RPMI7951 (cell line): Measurements from ENCODE around the gene TSKS. TPM values are rescaled to one million over a fixed set of nuclear protein-coding genes. Genes with fewer than 3 reads are reported as not detected.

Experiments
- DNase-seq: peaks from one replicate; pipeline ENCODE4 v3.0.0-alpha.2; 2012; ENCODE audit warnings: low read depth
- total RNA-seq: library from RNA; depleted of rRNA; stranded (reverse); fragments of >200 nt; shearing (Covaris generic); gene quantifications from 2 replicates; pipeline ENCODE4 v1.2.3, GENCODE V29; 2014; rRNA removed

Gene TSKS
- not detected in 2 replicates for total RNA-seq

DNA sequence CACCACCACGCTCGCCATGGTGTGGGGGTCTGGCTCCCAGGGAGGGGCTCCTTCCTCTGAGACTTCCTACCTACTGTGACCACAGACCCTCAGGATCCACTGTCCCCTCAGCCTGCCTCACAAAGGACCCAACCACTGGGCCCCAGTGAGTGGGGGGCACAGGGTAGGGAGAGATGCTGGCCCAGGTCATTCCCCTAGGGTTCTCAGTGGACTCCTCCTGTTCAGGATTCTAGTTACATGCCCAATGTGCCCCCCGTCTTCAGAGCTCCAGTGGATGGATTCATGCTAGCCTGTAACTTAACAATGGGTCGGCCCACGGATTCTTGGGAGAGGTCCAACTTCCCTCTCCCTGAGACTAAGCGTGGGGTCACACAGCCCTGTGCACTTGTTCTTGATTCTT lies at the start of gene TSKS:
Gene TSKS, minus strand, starts transcription at position 77 of the 400 bp plus-strand sequence. Its CDS starts 59 bp downstream, at position 18.
- no peak for DNase-seq

DNA sequence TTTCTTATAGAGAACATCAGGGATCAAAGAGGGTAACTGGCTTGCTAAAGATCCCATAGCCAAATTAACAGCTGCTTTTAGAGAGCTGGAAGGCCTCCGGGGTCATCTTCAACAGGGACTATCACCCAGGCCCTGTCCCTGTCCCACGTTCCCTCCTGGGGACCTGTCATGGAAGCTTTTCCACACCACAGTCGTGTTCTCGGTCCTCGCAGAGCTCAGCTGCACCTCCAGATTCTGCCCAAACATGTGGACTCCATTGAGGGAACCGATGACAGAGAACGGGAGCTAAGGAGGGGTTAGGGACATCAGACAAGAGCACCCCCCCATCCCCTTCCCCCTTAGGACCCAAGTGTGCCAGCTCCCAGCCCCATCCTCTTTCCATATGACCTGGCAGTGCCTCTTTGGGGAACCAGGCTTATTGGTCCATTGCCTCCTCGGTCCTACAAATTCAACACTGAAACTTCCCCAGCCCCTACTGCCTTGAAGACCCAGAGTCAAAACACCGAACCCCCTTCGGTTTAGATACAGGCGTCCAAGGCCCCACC lies 49.4 kb upstream of the TSKS start:
- DNase-seq = no peak

GRCh38 chr19:49811328-49811727 lies 48.2 kb upstream of the TSKS start:
- no peak for DNase-seq

DNA sequence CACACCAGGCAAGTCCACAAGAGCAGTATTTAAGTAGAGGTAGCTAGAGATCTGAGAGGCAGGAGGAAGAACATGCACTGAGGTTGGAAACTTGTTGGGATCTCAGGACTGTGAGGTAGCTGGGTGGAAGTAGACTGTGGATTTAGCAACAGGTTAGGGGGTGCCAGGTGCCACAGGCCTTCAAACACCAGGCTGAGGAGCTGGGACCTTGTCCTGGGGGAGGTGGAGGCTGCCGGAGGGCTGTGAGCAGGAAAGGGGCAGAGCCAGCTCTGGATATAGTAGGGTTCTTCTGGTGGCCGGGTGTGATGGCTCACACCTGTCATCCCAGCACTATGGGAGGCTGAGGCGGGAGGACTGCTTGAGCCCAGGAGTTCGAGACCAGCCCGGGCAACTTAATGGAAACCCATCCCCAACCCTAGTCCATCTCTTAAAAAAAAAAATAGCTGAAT lies 46.9 kb upstream of the TSKS start:
- DNase-seq = no peak

DNA sequence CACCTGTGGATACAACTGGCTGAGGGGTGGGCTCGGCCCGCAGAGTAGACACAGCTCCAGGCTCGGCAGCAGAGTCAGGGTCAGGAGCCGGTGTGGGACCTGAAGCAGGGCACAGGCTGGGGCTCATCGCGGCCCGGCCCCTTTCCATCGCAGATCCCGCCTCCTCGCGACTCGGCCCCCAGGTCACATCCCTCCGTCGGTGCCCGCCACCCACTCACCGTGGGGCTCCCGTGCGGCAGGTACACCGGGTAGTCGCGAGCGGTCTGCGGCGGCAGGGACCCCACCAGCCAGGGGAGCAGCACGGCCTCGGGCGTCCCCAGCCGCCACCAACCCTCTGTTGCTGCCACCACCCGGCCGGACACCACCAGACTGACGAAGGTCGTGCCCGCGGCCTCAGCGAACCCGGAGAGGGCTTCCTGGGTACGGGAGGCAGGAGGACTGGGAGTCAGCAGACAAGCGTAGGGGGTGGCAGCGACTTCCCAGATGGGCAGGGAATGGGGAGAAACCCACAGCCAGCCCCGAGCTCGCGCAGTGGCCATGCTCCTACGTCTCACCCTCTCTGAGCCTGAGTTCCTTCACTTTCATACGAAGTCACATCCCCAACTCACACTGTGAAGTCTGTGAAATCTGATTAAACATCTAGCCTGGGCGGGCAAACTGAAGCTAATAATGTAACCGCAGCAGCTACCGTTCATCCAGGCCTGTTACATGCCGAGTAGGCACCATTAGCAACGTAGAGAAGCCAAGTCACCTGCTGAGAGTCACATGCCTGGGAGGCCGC lies 46.2 kb upstream of the TSKS start:
- peak; percentile 48 for DNase-seq

DNA sequence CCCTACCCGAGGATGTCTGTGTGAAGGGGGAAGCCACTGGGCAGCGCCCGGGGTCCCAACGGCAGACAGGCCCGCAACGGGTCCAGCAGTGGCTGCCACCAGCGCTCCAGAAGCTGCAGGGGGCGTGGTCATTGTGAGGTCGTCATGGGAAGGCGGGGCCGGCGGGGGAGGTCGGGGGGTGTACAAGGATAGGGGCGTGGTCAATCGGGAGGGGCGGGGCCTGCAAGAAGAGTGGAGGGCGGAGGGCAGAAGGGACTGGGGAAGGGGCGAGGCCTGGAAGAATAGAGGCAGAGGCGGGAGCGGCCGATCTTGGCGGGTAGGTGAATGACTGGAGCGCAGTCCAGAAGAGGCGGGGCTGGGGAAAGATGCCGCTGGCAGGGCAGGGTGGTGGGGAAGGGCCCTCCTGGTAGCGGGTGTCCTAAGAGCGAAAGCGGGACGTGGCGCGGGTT lies 45.6 kb upstream of the TSKS start:
- DNase-seq = peak; percentile 77

- DNase-seq = no peak
Observed at GRCh38 chr19:49807904-49808675, 45.0 kb upstream of the TSKS start.

- no peak for DNase-seq
Observed at GRCh38 chr19:49807058-49807903, 44.2 kb upstream of the TSKS start.

- DNase-seq = no peak
Observed at GRCh38 chr19:49806620-49806959, 43.5 kb upstream of the TSKS start.

DNA sequence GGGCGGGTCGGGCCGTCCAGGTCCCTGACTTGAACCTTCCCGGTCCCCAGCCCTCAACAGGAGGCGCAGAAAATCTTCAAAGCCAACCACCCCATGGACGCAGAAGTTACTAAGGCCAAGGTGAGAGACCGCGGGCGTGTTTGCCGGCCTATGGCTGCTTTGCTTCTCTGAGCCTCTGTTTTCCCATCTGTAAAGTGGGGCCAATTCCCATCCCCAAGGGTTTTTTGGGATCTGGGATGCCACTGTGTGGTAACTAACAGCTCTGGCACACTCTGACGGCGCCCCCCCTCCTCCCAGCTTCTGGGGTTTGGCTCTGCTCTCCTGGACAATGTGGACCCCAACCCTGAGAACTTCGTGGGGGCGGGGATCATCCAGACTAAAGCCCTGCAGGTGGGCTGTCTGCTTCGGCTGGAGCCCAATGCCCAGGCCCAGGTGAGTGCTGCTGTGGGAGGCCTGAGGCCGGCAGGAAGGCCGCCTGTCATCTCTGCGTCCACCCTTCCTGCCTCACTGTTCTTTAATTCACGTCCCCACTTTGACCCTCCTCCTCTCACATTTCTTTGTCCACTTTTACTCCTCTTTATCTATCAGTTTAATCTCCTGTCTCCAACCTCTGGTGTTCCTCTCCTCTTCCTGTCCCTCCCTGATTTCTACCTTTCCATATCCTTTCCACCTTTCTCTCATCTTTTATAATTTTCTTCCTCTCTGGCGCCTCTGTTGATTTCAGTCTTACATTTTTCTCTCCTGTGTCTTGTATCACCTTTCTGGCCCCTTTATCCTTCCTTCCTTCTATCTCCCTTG lies 42.9 kb upstream of the TSKS start:
- DNase-seq = no peak

- no peak for DNase-seq
Observed at GRCh38 chr19:49803529-49803856, 40.4 kb upstream of the TSKS start.

- DNase-seq = no peak
Observed at GRCh38 chr19:49802836-49803528, 39.9 kb upstream of the TSKS start.

DNA sequence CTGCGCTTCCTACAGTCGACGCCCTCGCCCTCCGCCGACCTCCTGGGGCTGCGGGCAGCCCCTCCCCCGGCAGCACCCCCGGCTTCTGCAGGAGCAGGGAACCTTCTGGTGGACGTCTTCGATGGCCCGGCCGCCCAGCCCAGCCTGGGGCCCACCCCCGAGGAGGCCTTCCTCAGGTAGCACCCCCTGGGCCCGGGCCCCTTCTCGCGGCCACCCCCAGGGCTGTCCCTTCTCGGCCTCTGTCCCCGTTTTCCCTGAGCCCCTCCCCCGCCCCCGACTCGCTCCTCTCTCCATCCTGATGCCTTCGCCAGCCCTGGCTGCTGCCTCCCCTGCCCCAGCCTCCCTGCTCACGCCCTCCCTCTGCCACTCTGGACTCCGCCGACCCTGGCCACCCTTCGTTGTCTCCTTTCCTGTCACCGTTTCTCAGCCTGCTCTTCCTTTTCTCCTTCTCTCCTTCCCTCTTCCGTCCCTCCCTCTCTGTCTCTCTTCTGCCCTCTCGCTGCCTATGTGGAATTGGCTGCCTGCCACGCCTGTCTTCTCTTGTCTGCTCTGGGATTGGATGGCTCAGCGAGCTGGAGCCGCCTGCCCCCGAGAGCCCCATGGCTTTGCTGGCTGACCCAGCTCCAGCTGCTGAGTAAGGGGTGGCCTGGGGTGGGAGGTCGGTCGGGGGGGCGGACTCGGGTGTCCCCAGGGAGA lies 39.0 kb upstream of the TSKS start:
- peak; percentile 24 for DNase-seq

- DNase-seq = no peak
Observed at GRCh38 chr19:49801401-49801888, 38.3 kb upstream of the TSKS start.

- no peak for DNase-seq
Observed at GRCh38 chr19:49800771-49801170, 37.7 kb upstream of the TSKS start.

GRCh38 chr19:49799798-49800376 lies 36.8 kb upstream of the TSKS start:
- no peak for DNase-seq

DNA sequence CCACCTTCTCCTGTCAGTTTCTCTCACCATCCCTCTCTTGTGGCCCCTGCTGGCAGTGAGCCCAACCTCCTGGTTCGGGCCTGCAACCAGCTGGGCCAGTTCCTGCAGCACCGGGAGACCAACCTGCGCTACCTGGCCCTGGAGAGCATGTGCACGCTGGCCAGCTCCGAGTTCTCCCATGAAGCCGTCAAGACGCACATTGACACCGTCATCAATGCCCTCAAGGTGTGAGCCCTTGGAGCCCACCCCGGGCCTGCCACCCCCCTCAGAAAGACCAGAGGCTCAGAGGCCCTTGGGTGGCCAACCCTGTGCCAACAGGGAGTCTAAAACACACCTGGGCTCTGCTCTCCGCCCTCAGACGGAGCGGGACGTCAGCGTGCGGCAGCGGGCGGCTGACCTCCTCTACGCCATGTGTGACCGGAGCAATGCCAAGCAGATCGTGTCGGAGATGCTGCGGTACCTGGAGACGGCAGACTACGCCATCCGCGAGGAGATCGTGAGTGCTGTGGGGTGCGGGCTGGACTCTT lies 36.2 kb upstream of the TSKS start:
- DNase-seq = no peak

GRCh38 chr19:49798574-49798973 lies 35.5 kb upstream of the TSKS start:
- no peak for DNase-seq

DNA sequence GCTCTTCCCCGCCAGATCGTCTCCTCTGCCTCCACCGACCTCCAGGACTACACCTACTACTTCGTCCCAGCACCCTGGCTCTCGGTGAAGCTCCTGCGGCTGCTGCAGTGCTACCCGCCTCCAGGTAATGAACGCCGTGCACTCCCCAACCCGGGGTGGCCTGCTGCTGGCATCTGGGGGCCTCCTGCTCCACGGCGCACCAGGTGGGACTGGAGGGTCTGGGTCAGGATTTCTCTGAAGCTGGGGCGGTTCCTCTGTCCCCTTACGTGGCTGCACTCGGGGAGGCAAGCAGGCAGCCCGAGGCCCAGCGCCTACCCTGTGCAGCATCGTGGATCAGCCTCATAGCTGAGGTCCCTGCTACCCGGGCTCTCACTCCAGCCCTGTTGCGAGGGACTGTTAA lies 32.5 kb upstream of the TSKS start:
- DNase-seq = no peak
